ENCODE results near the gene CNGA4.
"Not testable (repeated sequence)": the region's sequence is repeated elsewhere in the genome, so short reads cannot be mapped to it uniquely, and the experiment has no call there.

The CNGA4 gene

GRCh38 chr11:6228520-6228919 is 10.4 kb upstream of the CNGA4 start:
- no peak for DNase-seq

GRCh38 chr11:6229911-6230310 is 9.0 kb upstream of the CNGA4 start:
- DNase-seq: no peak

- DNase-seq: no peak
Measured at GRCh38 chr11:6232899-6233298, 6.0 kb upstream of the CNGA4 start.

GRCh38 chr11:6233984-6234386 is 4.9 kb upstream of the CNGA4 start:
- no peak for DNase-seq

- DNase-seq: peak; percentile 99
Measured at GRCh38 chr11:6234387-6235107, 4.3 kb upstream of the CNGA4 start, which contains the start of gene FHIP1B. FHIP1B (minus strand) TSS chr11:6234636; CDS start chr11:6224516, 10,120 bp downstream.

GRCh38 chr11:6237266-6237665 is 1.6 kb upstream of the CNGA4 start:
- DNase-seq: no peak

DNA sequence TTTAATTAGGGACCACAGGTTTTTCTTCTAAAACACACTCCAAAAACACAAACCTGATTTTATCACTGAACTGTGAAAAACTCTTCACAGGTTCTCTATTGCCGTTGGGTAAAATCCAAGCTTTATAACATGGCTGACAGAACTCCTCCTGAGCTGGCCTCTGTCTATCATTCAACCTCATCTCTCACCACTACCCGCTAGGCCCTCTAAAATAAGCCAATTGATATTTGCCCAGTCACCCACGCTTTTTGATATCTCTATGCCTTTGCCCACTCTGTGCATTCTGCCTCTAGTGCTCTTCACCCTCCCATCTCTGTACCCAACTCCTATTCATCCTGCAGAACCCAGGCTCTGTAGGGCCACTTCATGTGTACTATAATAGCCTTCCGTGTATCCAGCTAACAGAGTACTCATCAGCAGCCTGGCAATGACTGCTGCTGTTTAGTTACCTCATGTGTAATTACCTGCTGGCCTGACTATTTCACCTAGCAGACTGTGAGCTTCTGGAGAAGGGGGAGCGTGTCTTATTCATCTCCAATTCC is 1.1 kb upstream of the CNGA4 start:
- DNase-seq: no peak

GRCh38 chr11:6240139-6240538 is 1.2 kb downstream of the CNGA4 start:
- DNase-seq: no peak

- DNase-seq: no peak
Measured at GRCh38 chr11:6240781-6241180, 1.9 kb downstream of the CNGA4 start.

- no peak for DNase-seq
Measured at GRCh38 chr11:6241316-6241715, 2.4 kb downstream of the CNGA4 start.

DNA sequence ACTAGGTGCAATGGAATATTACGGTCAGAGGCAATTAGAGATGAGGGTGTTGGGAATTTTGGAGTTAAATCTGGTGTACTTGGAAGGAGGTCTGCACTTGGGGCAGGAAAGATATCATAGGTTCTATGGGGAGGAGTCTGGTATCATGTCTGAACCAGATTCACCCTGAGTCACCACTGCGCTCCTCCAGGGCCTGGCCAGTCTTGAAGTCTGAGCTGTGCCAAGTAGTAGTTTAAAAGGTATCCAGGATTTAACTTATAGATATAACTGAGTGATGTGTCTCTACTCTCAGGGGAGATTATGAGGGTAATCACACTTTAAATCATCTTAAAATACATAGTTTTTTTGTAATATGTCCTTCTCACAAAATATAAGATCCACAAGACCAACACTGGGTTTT is 6.6 kb downstream of the CNGA4 start:
- no peak for DNase-seq

GRCh38 chr11:6248248-6248647 is 9.4 kb downstream of the CNGA4 start:
- no peak for DNase-seq

GRCh38 chr11:6248897-6249296 is 10.0 kb downstream of the CNGA4 start:
- DNase-seq: not testable (repeated sequence)

DNA sequence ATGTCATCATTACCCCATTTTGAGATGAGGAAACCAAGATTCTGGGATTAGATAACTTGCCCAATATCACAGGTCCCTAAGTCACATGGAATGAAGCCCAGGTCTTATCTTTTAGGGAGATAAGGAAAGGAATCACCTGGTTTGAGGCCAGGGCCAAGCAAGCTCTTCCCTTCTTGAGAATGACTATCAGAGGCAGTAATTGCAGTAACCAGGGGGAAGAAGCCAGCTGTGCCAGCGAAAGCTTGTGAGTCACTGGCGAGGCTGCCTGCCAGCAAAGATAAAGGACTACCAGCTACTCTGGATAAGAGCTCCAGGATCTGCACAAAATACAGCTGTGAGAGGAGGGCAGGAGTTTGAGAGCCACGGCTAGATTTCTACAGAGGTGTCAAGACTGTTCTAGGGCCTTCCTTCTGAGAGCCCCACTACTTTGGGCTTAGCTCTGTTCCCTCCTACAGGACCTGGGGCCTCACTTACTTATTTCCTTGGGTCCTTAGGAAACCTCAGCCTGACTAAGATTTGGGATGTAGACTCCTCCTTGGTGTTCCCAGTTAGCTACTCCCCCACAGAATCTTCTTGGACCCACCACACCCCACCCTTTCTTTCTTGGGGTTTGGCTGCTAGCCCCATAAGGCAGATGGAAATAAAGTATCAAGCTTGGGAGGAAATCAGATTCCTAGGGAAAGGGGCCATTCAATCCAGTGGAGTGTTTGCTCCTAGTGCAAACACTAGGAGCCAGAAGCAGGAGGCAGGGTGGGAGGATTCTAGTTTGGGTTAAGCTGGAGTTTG is 11.1 kb downstream of the CNGA4 start:
- no peak for DNase-seq

GRCh38 chr11:6251120-6251733 is 12.3 kb downstream of the CNGA4 start:
- peak; percentile 63 for DNase-seq

GRCh38 chr11:6251990-6252473 is 13.1 kb downstream of the CNGA4 start:
- no peak for DNase-seq

DNA sequence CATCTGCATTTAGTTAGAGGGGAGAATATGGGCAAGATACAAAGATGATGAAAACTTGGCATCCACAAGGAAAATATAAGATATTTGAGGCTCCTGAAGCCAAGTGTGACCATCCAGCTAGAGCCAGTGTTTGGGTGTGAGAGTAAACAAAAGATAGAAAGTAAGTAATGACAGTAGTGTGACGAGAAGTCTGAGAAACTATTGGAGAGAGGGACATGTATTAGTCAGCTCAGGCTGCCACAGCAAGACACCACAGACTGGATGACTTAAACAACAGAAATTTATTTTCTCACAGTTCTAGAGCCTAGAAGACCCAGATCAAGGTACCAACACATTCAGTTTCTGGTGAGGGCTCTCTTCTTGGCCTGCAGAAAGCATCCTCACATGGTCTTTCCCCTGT is 14.3 kb downstream of the CNGA4 start:
- DNase-seq: no peak

DNA sequence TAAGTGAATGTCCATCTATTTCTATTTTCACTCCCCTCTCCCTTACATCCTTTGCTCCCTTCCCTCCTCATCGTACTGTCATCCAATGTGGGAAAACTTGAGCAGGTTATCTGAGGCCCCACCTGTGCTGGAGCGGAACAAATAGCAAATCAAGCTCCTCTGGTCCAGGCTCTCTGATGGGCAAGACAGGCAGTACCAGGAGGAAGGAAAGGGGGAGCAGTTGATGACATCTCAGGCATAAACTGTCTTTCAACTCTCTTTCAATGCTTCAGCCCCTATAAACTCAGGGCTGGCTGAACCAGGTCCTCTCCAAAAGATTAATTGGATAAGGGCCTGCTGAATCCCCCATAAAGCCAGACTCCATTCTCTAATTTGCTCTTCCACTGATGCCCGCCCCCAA is 19.3 kb downstream of the CNGA4 start:
- no peak for DNase-seq

GRCh38 chr11:6258571-6259081 is 19.7 kb downstream of the CNGA4 start:
- no peak for DNase-seq

DNA sequence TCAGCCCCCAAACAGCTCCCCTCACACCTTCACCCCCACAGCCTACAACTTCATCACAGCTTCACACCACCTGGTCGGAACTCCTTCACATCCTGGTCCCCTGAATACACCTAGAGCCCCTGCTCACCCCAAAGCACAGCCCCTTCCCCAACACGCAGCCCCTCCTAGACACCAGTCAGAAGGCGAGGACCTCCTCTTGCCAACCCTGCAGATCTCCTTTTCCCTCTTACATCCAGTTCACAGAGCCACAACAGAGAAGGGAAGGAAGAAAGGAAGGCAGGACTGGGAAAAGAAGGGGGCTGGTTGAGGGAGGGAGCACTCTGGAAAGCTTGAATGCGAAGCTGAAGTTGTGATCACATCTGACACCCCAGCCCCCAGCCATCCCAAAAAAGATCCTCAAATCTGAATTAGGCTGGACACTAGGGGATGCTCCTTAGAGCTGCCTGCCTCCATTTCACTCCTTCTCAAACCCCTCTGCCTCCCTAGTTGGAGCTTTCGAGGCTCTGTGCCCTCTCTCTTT is 21.4 kb downstream of the CNGA4 start:
- DNase-seq: no peak

DNA sequence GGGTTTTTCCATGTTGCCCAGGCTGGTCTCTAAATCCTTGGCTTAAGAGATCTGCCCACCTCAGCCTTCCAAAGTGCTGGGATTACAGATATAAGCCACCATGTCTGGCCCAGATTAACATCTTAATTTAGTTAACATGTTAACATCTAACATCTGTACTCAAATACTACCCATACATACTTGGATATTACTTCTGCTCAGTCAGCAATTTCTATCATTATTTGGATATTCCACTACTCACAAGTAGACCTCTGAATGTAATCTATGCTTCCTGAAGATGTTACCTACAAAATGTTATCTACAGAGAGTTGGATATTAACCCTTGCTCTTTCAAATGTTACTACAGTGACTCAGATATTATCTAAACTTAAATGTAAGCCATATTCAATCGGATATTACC is 24.8 kb downstream of the CNGA4 start:
- DNase-seq: no peak

DNA sequence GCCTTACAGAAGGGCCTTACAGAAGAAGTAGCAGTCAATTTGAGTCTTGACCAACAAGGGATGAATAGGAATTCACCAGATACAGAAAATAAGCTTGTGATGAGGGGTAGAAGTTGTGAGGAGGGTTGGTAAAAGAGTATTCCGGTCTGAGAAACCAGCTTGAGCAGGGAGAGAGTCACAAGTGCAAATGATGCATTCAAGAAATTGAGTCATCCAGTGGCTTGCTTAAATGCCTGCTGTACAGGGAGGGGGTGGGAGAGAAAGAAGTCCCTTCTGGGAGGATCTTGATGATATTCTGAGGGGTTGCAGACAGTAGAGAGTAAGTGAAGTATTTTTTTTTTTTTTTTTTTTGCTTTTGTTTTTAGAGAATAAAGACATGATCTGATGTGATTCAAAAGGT is 29.9 kb downstream of the CNGA4 start:
- DNase-seq: no peak

GRCh38 chr11:6269994-6270393 is 31.1 kb downstream of the CNGA4 start:
- no peak for DNase-seq
